IPS-20b (cell line): ENCODE measurements around the gene DCC.
"Not testable (repeated sequence)": the region's sequence is repeated elsewhere in the genome, so short reads cannot be mapped to it uniquely, and the experiment has no call there.

Source experiments
- H3K27ac ChIP-seq: one replicate; pipeline ENCODE4 v1.5.1; 2013; ENCODE audit warnings: low read length
- H3K27me3 ChIP-seq: 2 replicates; pipeline ENCODE4 v1.6.1; 2013; ENCODE audit warnings: mild to moderate bottlenecking, low read length, inconsistent platforms; ENCODE audit not compliant: insufficient read depth
- H3K36me3 ChIP-seq: 2 replicates; pipeline ENCODE4 v1.6.1; 2013; ENCODE audit warnings: low read depth, mild to moderate bottlenecking, inconsistent platforms, low read length, moderate library complexity; ENCODE audit not compliant: insufficient read depth
- H3K4me1 ChIP-seq: 2 replicates; pipeline ENCODE4 v1.6.1; 2013; ENCODE audit warnings: mild to moderate bottlenecking, control low read depth, inconsistent platforms, low read length, moderate library complexity; ENCODE audit not compliant: insufficient read depth
- H3K4me3 ChIP-seq: 2 replicates; pipeline ENCODE4 v1.5.1; 2013; ENCODE audit warnings: mild to moderate bottlenecking, low read length, inconsistent platforms
- H3K9ac ChIP-seq: 2 replicates; pipeline ENCODE4 v1.6.1; 2013; ENCODE audit warnings: low read depth, mild to moderate bottlenecking, inconsistent platforms, low read length, moderate library complexity
- H3K9me3 ChIP-seq: 2 replicates; pipeline ENCODE4 v1.6.1; 2013; ENCODE audit warnings: mild to moderate bottlenecking, low read depth, low read length, inconsistent platforms; ENCODE audit not compliant: insufficient read depth

Gene DCC

GRCh38 chr18:52353589-52353988 lies 13.6 kb downstream of the DCC start:
- no peaks in the 10 kb centered on the region for H3K36me3 ChIP-seq
- no peak overlapping the region for H3K27ac ChIP-seq

GRCh38 chr18:52363861-52364260 lies 23.9 kb downstream of the DCC start:
- Histone ChIP-seq H3K9me3 (no peaks in the 10 kb centered on the region), H3K36me3 (no peaks in the 10 kb centered on the region), H3K27me3 (no peaks in the 10 kb centered on the region), H3K4me3 (no peak overlapping the region), H3K27ac (no peak overlapping the region), H3K4me1 (no peaks in the 10 kb centered on the region), H3K9ac (no peak overlapping the region)

More at GRCh38 chr18:52353589-52353988, 13.6 kb downstream of the DCC start:
- H3K4me1 ChIP-seq, result no peaks in the 10 kb centered on the region
- H3K9ac ChIP-seq, result no peak overlapping the region
- no peak overlapping the region for H3K4me3 ChIP-seq
- no peaks in the 10 kb centered on the region for H3K9me3 ChIP-seq
- no peaks in the 10 kb centered on the region for H3K27me3 ChIP-seq

GRCh38 chr18:52366851-52367250 lies 26.9 kb downstream of the DCC start:
- not testable (repeated sequence) for H3K9ac ChIP-seq, H3K4me3 ChIP-seq, H3K27me3 ChIP-seq, H3K4me1 ChIP-seq, H3K27ac ChIP-seq, H3K36me3 ChIP-seq, H3K9me3 ChIP-seq

GRCh38 chr18:52367953-52368742 lies 28.2 kb downstream of the DCC start:
- Histone ChIP-seq H3K36me3 (no peaks in the 10 kb centered on the region), H3K4me3 (no peak overlapping the region), H3K27me3 (no peaks in the 10 kb centered on the region), H3K4me1 (no peaks in the 10 kb centered on the region), H3K27ac (no peak overlapping the region), H3K9ac (no peak overlapping the region), H3K9me3 (no peaks in the 10 kb centered on the region)

- Histone ChIP-seq H3K9ac (no peak overlapping the region), H3K27ac (no peak overlapping the region), H3K27me3 (no peaks in the 10 kb centered on the region)
These were observed 30.8 kb downstream of the DCC start for GRCh38 chr18:52370841-52371240.

GRCh38 chr18:52376104-52376503 lies 36.1 kb downstream of the DCC start:
- no peaks in the 10 kb centered on the region for H3K27me3 ChIP-seq
- no peak overlapping the region for H3K4me3 ChIP-seq
- H3K9ac ChIP-seq, result no peak overlapping the region
- H3K4me1 ChIP-seq, result no peaks in the 10 kb centered on the region
- H3K36me3 ChIP-seq, result no peaks in the 10 kb centered on the region
- H3K27ac ChIP-seq, result no peak overlapping the region
- H3K9me3 ChIP-seq, result no peaks in the 10 kb centered on the region

More at GRCh38 chr18:52370841-52371240, 30.8 kb downstream of the DCC start:
- Histone ChIP-seq H3K4me3 (no peak overlapping the region), H3K9me3 (no peaks in the 10 kb centered on the region), H3K4me1 (no peaks in the 10 kb centered on the region), H3K36me3 (no peaks in the 10 kb centered on the region)

GRCh38 chr18:52377094-52377493 lies 37.1 kb downstream of the DCC start:
- no peak overlapping the region for H3K9ac ChIP-seq
- no peaks in the 10 kb centered on the region for H3K36me3 ChIP-seq
- H3K4me3 ChIP-seq, result no peak overlapping the region
- no peaks in the 10 kb centered on the region for H3K27me3 ChIP-seq
- no peaks in the 10 kb centered on the region for H3K9me3 ChIP-seq
- H3K27ac ChIP-seq, result no peak overlapping the region
- H3K4me1 ChIP-seq, result no peaks in the 10 kb centered on the region

- Histone ChIP-seq H3K4me3 (no peak overlapping the region), H3K27ac (no peak overlapping the region), H3K27me3 (no peaks in the 10 kb centered on the region), H3K36me3 (no peaks in the 10 kb centered on the region), H3K9me3 (no peaks in the 10 kb centered on the region), H3K9ac (no peak overlapping the region), H3K4me1 (no peaks in the 10 kb centered on the region)
These were observed 46.3 kb downstream of the DCC start for GRCh38 chr18:52386306-52386705.

- no peaks in the 10 kb centered on the region for H3K27me3 ChIP-seq
- no peak overlapping the region for H3K4me3 ChIP-seq
- H3K9me3 ChIP-seq, result no peaks in the 10 kb centered on the region
- no peaks in the 10 kb centered on the region for H3K4me1 ChIP-seq
- no peaks in the 10 kb centered on the region for H3K36me3 ChIP-seq
- H3K27ac ChIP-seq, result no peak overlapping the region
- no peak overlapping the region for H3K9ac ChIP-seq
These were observed 47.2 kb downstream of the DCC start for GRCh38 chr18:52387175-52387574.

GRCh38 chr18:52391810-52392559 lies 52.0 kb downstream of the DCC start:
- no peak overlapping the region for H3K4me3 ChIP-seq
- H3K9ac ChIP-seq, result no peak overlapping the region
- H3K27ac ChIP-seq, result no peak overlapping the region
- H3K9me3 ChIP-seq, result no peaks in the 10 kb centered on the region
- H3K36me3 ChIP-seq, result no peaks in the 10 kb centered on the region
- no peaks in the 10 kb centered on the region for H3K4me1 ChIP-seq
- H3K27me3 ChIP-seq, result no peaks in the 10 kb centered on the region

- H3K4me1 ChIP-seq, result no peaks in the 10 kb centered on the region; the same call in 1 of the 2 replicates
- H3K9me3 ChIP-seq, result no peaks in the 10 kb centered on the region
- H3K4me3 ChIP-seq, result no peak overlapping the region
- no peak overlapping the region for H3K9ac ChIP-seq
- H3K27me3 ChIP-seq, result no peaks in the 10 kb centered on the region
- H3K36me3 ChIP-seq, result no peaks in the 10 kb centered on the region
- H3K27ac ChIP-seq, result no peak overlapping the region
These were observed 54.6 kb downstream of the DCC start for GRCh38 chr18:52394602-52395001.
